Left kidney (tissue), 2 donors: ENCODE results near the gene MRPL37. TPM values are rescaled to one million over a fixed set of nuclear protein-coding genes. Genes with fewer than 3 reads are reported as not detected.
"Not testable (repeated sequence)": the region's sequence is repeated elsewhere in the genome, so short reads cannot be mapped to it uniquely, and the experiment has no call there.

Experiments used
- DNase-seq: peaks from one replicate; pipeline ENCODE4 v3.0.0-alpha.2; 2013
- polyA plus RNA-seq: library from polyadenylated mRNA; unstranded; fragments of 120-200 nt; gene quantifications from one replicate; pipeline ENCODE4 v1.2.1, GENCODE V29; 2013; ENCODE audit not compliant: insufficient read length

MRPL37 gene
- polyA plus RNA-seq, 1 donor = 81.9 TPM

DNA sequence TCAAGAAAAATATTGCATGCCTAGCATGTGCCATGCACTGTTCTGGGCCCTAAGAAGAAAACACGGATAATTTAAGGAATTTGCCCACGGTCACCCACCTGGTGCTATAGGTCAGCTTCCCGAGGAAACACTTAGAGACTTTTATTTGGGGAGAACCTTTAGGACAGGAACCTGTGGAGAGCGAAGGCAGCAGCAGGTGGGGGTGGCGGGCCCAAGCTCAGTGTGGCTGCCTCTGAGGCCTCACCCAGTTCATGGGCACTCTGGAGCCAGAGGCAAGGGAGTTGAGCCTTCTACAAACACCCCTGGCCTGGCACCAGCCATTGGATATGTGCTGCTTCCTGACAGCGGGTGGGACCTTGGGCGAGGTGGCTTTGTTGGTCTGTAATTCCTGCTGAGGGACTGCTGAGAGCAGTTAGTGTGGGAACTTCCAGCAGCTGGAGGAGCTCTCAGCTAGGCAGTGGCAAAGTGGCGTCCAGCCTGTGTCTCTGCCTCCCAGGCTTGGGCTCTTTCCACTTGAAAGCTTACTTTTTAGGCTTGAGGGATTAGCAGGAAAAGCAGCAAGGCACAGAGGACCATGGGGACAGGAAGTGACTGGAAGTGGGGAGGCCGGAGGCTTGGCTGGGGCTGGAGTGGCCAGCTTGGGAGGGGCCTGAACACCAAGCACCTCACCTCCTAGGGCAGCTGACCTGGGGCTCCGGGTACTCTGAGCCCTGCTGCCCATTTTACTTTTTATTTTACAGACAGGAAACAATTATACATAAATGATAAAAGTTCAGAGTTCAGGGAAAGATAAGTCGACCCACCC, 19.1 kb downstream of the MRPL37 start:
- no peak for DNase-seq

DNA sequence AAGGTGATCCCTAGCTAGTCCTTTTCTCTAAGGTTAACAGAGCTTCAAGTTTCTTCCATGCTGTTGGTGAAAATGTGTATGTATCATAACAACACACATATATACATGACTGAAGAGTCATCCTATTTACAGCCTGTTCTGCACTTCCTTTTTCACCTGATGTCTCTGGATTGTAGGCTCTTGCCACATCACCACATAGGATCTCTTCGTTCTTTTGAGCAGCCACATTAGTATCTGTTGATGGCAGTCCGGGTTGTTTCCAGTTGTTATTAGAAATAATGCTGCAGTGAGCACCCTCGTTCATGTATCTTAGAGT, 19.7 kb downstream of the MRPL37 start:
- no peak for DNase-seq

DNA sequence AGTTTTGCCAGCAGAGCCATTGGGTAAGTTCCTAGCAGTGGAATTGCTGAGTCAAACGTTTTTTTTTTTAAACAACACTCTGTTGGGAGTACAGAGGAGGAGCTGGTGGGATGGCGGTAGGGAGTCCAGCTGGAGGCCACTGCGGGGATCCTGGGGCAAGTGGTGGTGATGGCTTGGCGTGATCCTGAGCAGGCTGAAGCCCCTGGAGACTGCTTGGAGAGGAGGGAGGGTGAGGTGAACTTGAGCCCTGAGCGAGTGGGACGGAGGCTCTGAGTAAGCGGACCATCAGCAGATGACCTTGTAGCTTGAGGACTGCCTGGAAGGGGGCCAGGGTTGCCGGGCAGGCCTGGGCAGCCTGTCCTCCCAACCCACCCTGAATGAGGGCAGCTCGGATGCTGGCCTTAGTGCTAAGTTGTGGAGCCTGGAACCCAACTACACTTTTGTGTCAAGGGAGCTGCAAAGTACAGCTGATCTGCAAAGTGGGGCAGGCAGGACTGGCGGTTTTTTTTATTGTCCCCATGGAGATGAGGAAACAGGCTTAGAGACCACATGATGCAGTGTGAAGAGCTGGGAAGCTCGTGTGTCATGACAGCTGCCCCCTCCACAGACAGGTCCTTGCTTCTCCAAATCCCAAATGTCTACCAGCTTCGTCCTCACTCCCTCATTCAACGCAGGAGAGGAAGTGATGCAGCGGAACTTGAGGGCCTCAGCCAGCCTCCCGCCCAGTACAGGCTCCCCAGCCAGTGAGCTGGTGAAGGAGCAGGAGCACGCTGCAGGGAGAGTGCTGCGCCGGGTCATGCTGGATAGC, 20.2 kb downstream of the MRPL37 start:
- no peak for DNase-seq

DNA sequence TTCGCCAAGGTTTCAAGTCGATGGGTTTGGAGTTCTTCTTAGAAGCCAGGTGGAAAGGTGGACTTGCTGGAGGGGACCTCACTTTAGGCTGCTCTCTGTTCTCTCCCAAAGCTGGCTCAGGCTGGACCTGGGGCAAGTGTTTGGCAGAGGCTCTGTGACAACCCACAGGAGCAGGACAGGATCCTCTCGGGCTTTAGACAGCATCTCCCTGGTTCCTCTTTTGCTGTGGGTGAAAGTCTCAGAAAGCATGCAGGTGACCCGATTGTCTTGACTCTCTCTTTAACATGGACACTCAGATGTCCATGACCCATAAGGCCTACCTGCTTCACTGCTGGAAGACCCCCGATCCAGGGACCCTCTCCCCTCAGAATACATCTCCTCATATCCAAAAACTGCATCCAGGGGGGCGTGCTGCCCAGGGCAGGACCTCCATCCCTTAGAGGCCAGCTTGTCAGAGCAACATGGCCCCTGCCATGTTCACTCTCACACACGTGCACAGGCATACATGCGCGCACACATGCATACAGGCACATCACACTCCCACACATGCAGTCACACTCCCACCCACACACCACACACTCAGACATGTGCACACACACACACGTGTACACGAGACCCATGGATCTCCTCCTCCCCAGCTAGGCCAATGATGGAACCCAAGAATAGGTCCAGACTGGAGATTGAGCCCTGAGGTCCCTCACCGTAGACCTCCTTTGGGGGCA, 21.3 kb downstream of the MRPL37 start:
- no peak for DNase-seq

DNA sequence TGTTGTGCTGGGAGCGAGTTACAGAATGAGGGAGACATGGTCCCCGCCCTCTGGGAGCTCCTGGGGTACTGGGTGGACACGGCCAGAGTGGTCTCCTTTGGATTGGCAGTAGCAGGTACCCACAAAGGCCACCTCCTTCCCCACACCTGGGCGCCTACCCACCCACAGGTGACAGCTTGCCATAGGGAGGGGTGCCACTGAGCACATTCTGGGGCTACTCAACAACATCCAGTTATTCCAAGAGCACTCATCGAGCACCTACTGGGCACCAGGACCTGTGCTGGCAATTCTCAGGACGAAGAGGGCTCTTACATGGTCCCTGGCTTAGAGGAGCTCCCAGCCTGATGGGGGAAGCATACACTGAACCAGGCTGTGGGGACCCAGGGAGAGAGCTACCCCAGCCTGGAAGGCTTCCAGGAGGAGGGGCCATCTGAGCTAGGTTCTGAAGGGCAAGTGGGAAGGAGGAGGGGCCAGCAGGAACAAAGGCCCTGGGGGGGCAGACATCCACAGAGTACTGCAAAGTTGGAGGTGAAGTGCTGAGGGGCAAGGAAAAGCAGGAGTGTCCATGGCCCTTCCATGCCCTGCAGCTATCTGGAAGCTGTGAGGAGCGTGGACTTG, 22.0 kb downstream of the MRPL37 start:
- DNase-seq = no peak

DNA sequence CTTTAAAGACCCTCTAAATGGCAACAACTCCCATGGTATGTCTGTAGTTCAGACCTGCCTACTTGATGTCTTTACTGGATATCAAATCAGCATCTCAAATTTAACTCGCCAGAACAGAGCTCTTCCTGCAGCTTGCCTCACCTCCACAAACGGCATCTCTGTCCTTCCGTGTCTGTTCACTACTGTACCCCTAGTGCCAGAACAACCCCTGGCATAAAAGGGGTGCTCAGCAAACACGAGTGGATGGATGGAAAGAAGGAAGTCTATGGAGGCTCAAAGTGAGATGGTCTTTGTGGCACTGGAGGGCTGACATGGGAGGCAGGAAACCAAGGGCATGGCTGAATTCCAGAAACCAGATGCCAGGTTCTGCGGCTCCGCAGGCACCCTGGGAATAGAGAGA, 22.7 kb downstream of the MRPL37 start:
- DNase-seq = no peak

DNA sequence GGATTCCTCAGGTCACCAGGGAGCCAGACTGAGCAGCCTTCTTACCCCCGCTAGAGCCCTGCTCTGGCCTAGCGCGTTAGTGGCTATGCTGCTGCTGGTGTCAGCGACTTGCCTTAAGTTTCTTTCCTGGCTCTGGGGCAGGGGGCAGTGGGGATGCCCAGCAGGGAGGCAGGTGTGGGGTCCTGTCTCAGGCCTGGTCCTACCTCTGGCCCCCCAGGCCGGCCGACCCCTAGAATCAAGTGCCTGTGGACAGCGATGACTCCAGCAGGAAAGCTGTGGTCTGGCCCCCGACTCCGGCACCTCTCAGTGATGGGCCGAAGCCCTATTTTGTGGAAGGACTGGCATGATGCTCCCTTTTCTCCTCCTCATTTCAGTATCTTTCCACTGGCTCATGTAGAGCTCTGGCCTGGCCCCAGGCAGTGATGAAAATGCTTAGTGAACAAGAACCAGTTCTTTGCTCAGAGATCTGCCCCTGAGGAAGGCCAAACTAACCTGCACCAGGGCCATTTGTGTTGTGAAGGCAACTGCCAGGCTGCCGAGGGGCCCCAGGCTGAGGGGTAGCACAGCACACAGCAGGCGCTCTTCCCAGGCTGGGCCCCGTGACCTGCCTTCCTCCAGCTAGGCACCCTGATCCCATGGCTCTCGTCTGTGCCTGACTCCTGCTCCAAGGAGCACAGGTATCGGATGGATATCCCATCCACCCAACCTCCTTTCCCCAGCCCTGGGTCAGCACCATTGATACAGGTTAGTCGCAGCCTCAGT, 23.7 kb downstream of the MRPL37 start:
- no peak for DNase-seq

DNA sequence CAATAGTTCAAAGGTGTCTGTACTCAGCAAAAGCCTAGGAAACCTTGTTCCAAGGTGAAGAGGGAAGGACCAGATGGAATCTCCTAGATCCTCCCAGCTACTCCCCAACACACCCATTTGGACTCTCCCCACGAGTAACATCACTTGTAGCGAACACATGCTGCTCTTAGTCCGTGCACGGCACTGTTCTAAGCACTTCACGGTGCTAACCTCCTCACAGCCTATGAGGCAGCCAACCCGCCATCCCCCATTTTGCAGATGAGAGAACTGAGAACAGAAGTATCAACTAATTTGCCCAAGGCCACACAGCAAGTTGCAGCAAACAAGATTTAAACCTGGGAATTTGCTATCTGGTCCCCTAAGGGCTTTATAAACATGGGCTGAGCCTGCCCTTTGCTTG, 24.3 kb downstream of the MRPL37 start:
- no peak for DNase-seq

DNA sequence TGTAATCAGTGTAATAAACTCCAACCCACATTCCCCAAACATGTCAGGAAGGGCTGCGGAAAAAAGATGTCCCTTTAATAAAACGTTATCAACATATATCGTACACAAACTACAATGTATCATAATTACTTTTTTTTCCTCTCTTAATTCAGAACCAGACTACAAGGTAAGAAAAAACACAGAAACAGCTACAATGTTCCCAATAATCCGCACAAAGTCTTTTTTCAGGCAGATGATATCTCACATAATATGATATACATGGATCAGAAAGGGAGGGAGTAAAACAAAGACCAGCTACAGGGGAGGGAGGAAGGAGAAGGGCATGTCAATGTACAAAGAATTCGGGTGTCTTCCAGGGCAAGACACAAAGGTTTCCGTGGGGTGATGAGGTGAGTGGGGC, 25.4 kb downstream of the MRPL37 start:
- no peak for DNase-seq

DNA sequence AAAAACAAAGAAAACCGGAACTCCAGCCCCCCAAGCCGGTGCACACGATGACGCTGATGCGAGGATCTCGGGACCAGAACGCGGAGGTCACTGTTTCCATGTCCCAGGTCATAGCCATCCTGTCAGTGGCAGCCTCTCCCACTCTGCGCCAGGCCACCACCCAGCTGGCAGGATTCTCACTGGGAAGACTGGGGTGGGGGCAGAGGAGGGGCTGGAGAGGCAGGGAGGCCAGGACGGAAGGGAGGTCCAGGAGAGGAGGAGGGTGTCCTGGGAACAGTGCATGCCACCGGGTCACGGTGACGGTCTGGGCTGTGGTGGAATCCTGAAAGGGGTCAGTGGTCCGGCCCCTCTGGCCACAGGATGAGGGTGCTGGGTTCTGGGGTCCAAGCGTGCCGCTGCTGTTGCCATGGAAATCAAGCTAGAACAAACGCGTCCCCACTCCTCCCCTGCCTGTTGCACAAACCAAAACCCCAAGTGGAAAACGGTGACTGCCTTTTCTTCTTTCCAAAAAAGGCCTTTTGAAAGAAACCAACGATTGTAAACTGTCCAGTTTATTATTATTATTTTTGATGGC, 26.1 kb downstream of the MRPL37 start:
- no peak for DNase-seq

DNA sequence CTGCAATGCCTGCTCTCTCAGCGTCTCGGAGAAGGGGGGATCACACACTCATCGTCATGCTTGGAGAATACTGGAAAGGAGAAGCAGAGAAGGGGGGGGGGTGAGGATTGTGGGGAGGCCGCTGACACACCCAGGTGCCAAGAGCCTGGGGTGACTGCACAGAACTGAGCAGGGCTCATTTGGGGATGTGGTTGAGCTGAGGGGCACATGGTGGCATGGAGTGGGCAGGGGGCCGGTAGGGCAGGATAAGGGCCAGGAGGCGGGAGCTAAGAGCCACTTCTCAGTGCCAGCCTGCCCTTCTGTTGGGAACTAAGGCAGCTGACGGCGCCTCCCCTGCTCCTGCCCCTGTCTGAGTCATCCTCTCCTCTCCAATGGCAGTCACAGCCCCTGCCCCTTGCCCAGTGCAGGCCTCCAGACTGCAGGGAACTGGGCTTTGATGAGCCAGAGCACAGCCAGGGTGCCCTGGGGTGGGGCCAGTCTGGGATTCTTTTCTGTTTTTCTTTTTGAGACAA, 27.2 kb downstream of the MRPL37 start:
- no peak for DNase-seq

DNA sequence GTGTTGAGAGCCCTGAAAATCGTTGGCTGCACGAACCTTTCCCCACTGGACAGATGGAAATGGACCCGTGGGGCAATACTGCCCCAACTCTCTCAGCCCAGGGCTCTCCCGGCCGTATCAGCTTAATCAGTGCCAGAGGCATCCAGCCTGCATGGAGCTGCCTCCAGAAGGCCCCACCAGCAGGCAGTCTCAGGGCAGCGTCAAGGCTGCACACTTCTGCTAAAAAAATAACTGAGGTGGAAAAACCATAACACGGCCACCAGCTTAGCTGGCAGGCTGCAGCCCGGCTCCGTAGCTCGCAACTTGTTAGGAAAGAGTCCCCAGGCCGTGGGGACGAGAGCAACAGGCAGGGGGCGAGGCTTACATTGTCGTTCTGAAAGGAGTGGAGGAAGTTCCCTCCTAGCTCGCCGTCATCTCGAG, 27.9 kb downstream of the MRPL37 start:
- DNase-seq = no peak

DNA sequence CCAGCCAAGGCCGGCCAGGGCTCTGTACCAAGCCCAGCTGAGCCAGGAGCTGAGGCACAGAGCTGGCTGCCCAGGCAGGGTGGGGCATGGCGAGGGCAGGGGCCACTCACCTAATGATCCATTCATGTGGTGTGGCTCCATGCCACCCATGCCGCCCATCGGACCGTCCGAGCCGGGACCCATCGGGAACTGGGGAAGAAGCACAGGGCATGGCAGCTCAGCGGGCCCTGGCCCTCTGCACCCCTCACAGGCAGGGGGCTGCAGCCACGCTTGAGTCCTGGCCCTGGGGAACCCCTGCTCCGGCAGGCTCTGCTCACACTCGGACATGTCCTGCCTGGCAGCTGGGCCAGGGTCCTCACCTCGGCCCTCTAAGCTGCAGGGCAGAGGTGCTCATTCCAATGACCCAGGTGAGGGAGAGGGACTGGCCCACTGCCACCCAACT, 28.7 kb downstream of the MRPL37 start:
- no peak for DNase-seq

DNA sequence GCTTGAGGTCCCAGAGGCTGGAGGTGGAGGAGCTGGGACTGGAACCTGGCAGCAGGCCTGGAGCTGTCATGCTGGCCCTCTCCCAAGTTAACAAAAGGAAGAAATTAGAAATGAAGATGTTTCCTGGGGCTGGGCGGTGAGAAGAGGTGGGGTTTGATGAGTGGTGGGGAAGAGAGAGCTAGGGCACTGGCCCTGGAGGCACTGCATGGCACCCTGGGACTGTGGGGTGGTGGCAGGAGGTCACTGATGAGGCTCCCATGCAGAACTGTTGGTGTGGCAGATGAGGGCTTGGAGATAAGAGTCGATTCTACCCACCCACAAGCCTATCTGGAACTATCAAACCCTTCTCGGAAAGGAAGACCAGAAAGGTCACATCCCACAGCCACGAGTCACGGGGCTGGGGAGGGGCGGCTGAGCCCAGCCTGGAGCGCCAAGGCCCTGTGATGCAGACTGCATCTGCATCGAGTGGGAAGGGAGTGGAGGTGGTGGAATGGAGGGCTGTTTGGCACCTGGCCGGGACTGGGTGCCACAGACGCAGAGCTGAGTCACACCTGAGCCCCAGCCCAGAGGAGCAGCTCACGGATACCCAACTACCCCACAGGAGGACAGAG, 29.4 kb downstream of the MRPL37 start:
- DNase-seq = no peak

DNA sequence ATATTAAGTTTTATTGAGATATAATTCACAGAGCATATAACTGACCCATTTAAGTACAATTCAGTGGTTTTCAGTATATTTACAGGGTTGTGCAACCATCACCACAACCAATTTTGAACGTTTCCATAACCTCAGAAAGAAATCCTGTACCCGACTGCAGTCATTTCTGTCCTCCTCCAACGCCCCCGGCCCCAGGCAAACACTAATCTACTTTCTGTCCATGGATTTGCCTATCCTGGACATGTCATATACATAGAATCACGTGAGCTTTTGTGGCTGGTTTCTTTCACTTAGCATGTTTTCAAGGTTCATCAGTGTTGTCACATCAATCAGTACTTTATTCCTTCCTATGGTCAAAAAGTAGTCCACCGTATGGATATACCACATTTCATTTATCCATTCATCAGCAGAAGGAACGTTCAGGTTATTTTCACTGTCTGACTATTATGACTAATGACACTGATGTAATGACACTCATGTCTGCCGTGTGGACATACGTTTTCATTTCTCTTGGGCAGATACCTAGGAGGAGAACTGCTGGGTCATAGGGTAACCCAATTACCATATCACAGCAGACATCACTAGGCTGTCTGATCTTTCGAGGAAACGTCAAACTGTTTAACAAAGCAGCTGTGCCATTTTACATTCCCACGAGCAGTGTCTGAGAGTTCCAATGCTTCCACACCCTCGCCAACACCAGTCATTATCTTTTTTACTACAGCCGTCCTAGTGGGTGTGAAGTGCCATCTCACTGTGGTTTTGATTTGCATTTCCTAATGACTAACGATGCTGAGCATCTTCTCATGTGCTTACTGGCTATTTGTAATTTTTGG, 30.8 kb downstream of the MRPL37 start:
- no peak for DNase-seq

DNA sequence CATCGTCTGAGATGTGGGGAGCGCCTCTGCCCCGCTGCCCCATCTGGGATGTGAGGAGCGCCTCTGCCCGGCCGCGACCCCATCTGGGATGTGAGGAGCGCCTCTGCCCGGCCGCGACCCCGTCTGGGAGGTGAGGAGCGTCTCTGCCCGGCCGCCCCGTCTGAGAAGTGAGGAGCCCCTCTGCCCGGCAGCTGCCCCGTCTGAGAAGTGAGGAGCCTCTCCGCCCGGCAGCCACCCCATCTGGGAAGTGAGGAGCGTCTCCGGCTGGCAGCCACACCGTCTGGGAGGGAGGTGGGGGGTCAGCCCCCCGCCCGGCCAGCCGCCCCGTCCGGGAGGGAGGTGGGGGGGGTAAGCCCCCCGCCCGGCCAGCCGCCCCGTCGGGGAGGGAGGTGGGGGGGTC, 33.2 kb downstream of the MRPL37 start:
- not testable (repeated sequence) for DNase-seq

DNA sequence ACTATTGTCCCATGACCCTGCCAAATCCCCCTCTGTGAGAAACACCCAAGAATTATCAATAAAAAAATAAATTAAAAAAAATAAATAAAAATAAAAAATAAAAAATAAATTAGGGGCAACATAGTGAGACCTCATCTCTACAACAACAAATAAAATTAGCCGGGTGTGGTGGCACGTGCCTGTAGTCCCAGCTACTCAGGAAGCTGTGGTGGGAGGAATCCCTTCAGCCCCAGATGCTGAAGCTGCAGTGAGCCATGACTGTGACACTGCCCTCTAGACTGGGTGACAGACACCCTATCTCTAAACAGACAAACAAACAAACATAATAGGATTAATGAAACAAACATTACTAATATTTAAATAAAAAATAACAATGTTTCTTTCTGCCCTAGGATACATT, 34.3 kb downstream of the MRPL37 start:
- DNase-seq = no peak

DNA sequence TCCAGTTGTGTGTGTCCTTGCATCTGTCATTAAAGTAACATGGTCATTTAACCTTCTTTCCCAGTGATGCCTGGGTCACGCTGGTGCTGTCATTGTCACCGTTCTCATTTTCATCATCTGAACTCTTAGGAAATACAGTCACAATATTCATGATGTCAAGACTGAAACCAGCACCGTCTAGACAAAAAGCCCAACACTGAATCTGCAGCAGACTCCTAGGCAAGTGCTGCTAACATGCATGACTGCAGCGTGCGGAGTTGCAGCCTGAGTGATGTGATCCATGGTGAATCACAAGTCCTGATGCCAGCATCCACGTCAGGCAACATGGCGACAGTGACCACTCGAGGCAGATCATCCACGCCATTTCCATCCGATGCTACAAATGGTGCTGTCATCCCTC, 37.6 kb downstream of the MRPL37 start:
- DNase-seq = no peak

DNA sequence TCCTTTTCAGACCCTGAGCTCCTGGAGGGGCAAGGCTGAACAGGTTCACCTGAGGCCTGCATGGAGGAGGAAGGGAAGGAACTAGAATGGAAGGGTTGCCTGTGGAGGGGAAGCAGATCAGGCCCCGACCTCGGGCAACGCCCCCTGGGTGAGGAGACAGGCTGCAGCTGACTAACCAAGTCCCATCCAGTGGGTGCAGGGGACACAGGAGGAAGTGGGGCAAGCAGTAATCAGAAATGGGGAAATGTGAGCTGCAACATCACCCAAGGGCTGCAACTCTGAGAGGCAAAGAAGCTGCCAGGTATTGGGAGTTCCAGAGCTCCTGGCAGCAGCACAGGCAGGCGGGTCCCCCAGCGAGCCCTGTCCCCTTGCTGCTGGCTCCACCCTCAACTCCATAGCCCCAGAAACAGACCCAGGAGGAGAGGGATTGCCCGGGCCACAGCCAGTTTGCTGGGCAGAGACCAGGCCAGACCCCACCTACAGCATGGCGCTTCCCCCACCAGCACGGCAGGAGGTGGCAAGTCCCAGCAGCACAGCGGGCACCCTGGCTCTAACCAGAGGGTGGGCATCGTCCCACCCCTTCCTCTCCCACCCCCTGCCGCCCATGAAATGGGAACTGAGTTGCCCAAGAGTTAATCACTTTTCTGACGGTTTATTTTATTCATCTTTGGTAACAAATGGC, 38.5 kb downstream of the MRPL37 start:
- no peak for DNase-seq
